ENCODE measurements around the gene EXOC2. TPM values are rescaled to one million over a fixed set of nuclear protein-coding genes. Genes with fewer than 3 reads are reported as not detected.

EXOC2 gene
- total RNA-seq, 2 donors from 2014 or later = 28.1 to 35.0 TPM

- H3K36me3 Mint-ChIP-seq (ENCODE audit: low read depth) = peaks cover 39% of the 10 kb centered on the region
- H3K9me3 ChIP-seq (ENCODE audit: control insufficient read depth, low read length) = no peaks in the 10 kb centered on the region
- H3K4me3 ChIP-seq (ENCODE audit: low read length) = no peak overlapping the region
- peaks cover 5% of the 10 kb centered on the region for H3K9me3 Mint-ChIP-seq
- no peaks in the 10 kb centered on the region for H3K27me3 Mint-ChIP-seq (ENCODE audit: insufficient read depth)
- 96 to 100% methylated on average over 1 to 2 of the region's 2 CpGs for WGBS, 2 experiments (ENCODE audit: insufficient coverage in 1 of 2, insufficient read length in 1 of 2)
- peaks cover 34% of the 10 kb centered on the region for H3K36me3 ChIP-seq (ENCODE audit: control insufficient read depth, insufficient read depth, low read length)
- TF ChIP-seq, protein P1, sequence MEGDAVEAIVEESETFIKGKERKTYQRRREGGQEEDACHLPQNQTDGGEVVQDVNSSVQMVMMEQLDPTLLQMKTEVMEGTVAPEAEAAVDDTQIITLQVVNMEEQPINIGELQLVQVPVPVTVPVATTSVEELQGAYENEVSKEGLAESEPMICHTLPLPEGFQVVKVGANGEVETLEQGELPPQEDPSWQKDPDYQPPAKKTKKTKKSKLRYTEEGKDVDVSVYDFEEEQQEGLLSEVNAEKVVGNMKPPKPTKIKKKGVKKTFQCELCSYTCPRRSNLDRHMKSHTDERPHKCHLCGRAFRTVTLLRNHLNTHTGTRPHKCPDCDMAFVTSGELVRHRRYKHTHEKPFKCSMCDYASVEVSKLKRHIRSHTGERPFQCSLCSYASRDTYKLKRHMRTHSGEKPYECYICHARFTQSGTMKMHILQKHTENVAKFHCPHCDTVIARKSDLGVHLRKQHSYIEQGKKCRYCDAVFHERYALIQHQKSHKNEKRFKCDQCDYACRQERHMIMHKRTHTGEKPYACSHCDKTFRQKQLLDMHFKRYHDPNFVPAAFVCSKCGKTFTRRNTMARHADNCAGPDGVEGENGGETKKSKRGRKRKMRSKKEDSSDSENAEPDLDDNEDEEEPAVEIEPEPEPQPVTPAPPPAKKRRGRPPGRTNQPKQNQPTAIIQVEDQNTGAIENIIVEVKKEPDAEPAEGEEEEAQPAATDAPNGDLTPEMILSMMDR (conservative IDR thresholded peaks at IDR 0.05) = no peak
- H3K27me3 ChIP-seq (ENCODE audit: control insufficient read depth, insufficient read depth, low read length, poor library complexity, severe bottlenecking) = no peaks in the 10 kb centered on the region
- H3K27ac Mint-ChIP-seq = no peak overlapping the region
- no peaks in the 10 kb centered on the region for H3K4me1 Mint-ChIP-seq
- H3K9ac ChIP-seq (ENCODE audit: extremely low read depth, low read length, poor library complexity, severe bottlenecking) = no peak overlapping the region
- H3K4me1 ChIP-seq (ENCODE audit: control insufficient read depth, insufficient read depth, low read length) = no peaks in the 10 kb centered on the region
- H3K27ac ChIP-seq (ENCODE audit: low read depth, low read length) = no peak overlapping the region
- H3K4me3 Mint-ChIP-seq = no peak overlapping the region
- no peak for DNase-seq
Measured at GRCh38 chr6:497258-497657, 195.7 kb downstream of the EXOC2 start.

DNA sequence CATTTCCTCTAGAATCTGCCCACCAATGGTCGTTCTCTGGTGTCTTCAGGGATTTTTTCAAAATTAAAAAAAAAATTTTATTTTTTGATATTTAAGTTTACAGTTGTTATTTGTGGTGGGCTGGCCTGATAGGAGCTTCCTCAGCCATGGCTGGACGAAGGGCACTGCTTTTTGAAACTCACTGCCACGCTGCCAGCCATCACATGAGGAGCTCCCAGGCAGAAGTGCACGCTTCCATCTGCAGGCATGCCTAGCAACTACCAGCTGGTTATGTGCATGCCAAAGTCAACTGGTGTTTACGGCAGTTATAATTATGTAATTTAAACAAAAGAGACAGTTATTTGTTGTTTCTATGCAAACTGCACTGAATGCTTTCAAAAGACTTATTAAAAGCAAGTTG, 196.3 kb downstream of the EXOC2 start:
- H3K9me3 ChIP-seq (ENCODE audit: control insufficient read depth, low read length) = no peaks in the 10 kb centered on the region
- Mint-ChIP-seq H3K27ac (no peak overlapping the region), H3K36me3 (ENCODE audit: low read depth) (peaks cover 40% of the 10 kb centered on the region), H3K4me1 (no peaks in the 10 kb centered on the region), H3K27me3 (ENCODE audit: insufficient read depth) (no peaks in the 10 kb centered on the region), H3K9me3 (peaks cover 7% of the 10 kb centered on the region), H3K4me3 (no peak overlapping the region)
- peaks cover 35% of the 10 kb centered on the region for H3K36me3 ChIP-seq (ENCODE audit: control insufficient read depth, insufficient read depth, low read length)
- H3K27me3 ChIP-seq (ENCODE audit: control insufficient read depth, insufficient read depth, low read length, poor library complexity, severe bottlenecking) = no peaks in the 10 kb centered on the region
- H3K4me3 ChIP-seq (ENCODE audit: low read length) = no peak overlapping the region
- WGBS, 2 experiments (ENCODE audit: insufficient coverage in 1 of 2, insufficient read length in 1 of 2) = 95 to 97% methylated on average over 4 to 5 of the region's 5 CpGs
- no peaks in the 10 kb centered on the region for H3K4me1 ChIP-seq (ENCODE audit: control insufficient read depth, insufficient read depth, low read length)
- DNase-seq = no peak
- no peak overlapping the region for H3K27ac ChIP-seq (ENCODE audit: low read depth, low read length)
- TF ChIP-seq, protein P1 (conservative IDR thresholded peaks at IDR 0.05) = no peak
- H3K9ac ChIP-seq (ENCODE audit: extremely low read depth, low read length, poor library complexity, severe bottlenecking) = no peak overlapping the region

GRCh38 chr6:494394-494793, 198.5 kb downstream of the EXOC2 start:
- Histone ChIP-seq H3K9me3 (ENCODE audit: control insufficient read depth, low read length) (no peaks in the 10 kb centered on the region), H3K4me3 (ENCODE audit: low read length) (no peak overlapping the region), H3K36me3 (ENCODE audit: control insufficient read depth, insufficient read depth, low read length) (peaks cover 44% of the 10 kb centered on the region), H3K4me1 (ENCODE audit: control insufficient read depth, insufficient read depth, low read length) (no peaks in the 10 kb centered on the region), H3K9ac (ENCODE audit: extremely low read depth, low read length, poor library complexity, severe bottlenecking) (no peak overlapping the region), H3K27me3 (ENCODE audit: control insufficient read depth, insufficient read depth, low read length, poor library complexity, severe bottlenecking) (no peaks in the 10 kb centered on the region), H3K27ac (ENCODE audit: low read depth, low read length) (no peak overlapping the region)
- H3K27me3 Mint-ChIP-seq (ENCODE audit: insufficient read depth) = no peaks in the 10 kb centered on the region
- TF ChIP-seq, protein P1 (conservative IDR thresholded peaks at IDR 0.05) = no peak
- H3K27ac Mint-ChIP-seq = no peak overlapping the region
- WGBS, 2 experiments (ENCODE audit: insufficient coverage in 1 of 2, insufficient read length in 1 of 2) = 89 to 100% methylated on average over 1 to 4 of the region's 5 CpGs
- peaks cover 40% of the 10 kb centered on the region for H3K36me3 Mint-ChIP-seq (ENCODE audit: low read depth)
- H3K4me1 Mint-ChIP-seq = no peaks in the 10 kb centered on the region
- no peak overlapping the region for H3K4me3 Mint-ChIP-seq
- DNase-seq = no peak
- H3K9me3 Mint-ChIP-seq = peaks cover 7% of the 10 kb centered on the region

Data from endodermal cell (in vitro differentiated cells).